Gastrocnemius medialis (tissue), 4 donors: ENCODE measurements around the gene SP1.

Experiments
- CTCF ChIP-seq, 5 experiments: fragments of 450-650 bp in 3 of 5; fragments of 200-600 bp in 2 of 5; sonication (generic) in 2 of 5; IDR thresholded peaks in 4 of 5; conservative IDR thresholded peaks in 1 of 5; 1 replicate in 4 of 5; 2 replicates in 1 of 5; pipeline ENCODE4 v1.5.1; 2016 to 2019; ENCODE audit warnings: antibody characterized with exemption in 5 of 5, mild to moderate bottlenecking in 3 of 5, moderate library complexity in 3 of 5
- POLR2A ChIP-seq, 2 donors: fragments of 450-650 bp; IDR thresholded peaks; one replicate each; pipeline ENCODE4 v1.6.1; 2017; ENCODE audit warnings: antibody characterized with exemption in 2 of 2, mild to moderate bottlenecking in 2 of 2, moderate library complexity in 2 of 2

GRCh38 chr12:53418221-53418620 is 38.2 kb downstream of the SP1 start:
- TF ChIP-seq POLR2A (IDR thresholded peaks at IDR 0.05) (no peak), CTCF (IDR thresholded peaks at IDR 0.05 in 4 of 5, conservative IDR thresholded peaks at IDR 0.05 in 1 of 5) (no peak)
